Measurements from ENCODE around the gene MYEF2.

MYEF2 gene

DNA sequence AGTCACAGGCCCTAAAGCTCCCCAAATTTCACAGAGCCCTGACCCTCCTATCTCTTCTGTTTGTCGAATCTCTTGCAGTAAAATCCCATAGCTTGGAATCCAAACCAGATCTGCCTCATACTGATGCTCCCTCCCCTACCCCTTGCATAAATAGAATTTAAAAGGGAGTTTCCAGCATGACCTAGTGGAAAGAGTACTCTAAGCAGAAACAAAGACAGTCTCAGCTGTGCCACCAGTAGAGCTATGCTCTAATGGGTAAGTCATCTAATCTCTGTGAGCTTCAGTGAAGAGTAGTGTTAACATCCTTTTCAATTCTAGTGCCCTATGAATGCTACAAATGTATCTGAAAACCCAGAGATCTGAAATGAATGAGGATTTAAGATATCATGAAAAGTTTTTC lies 24.0 kb upstream of the MYEF2 start:
- H3K4me3 ChIP-seq (ENCODE audit: control insufficient read depth, low read depth, low read length): no peak overlapping the region
- no peak for DNase-seq (ENCODE audit: low read depth)
- TF ChIP-seq, protein P1, sequence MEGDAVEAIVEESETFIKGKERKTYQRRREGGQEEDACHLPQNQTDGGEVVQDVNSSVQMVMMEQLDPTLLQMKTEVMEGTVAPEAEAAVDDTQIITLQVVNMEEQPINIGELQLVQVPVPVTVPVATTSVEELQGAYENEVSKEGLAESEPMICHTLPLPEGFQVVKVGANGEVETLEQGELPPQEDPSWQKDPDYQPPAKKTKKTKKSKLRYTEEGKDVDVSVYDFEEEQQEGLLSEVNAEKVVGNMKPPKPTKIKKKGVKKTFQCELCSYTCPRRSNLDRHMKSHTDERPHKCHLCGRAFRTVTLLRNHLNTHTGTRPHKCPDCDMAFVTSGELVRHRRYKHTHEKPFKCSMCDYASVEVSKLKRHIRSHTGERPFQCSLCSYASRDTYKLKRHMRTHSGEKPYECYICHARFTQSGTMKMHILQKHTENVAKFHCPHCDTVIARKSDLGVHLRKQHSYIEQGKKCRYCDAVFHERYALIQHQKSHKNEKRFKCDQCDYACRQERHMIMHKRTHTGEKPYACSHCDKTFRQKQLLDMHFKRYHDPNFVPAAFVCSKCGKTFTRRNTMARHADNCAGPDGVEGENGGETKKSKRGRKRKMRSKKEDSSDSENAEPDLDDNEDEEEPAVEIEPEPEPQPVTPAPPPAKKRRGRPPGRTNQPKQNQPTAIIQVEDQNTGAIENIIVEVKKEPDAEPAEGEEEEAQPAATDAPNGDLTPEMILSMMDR (IDR thresholded peaks at IDR 0.05; ENCODE audit: control insufficient read depth, insufficient read depth, low read depth, low read length, missing control alignments): no peak

- DNase-seq (ENCODE audit: low read depth): no peak
- TF ChIP-seq, protein P1 (IDR thresholded peaks at IDR 0.05; ENCODE audit: control insufficient read depth, insufficient read depth, low read depth, low read length, missing control alignments): no peak
- H3K4me3 ChIP-seq (ENCODE audit: control insufficient read depth, low read depth, low read length): no peak within 1 kb of the TSS
Measured at GRCh38 chr15:48191574-48192225, 13.6 kb upstream of the MYEF2 start, which contains the start of gene CTXN2. Gene CTXN2, plus strand, starts transcription at chr15:48191665. Its CDS starts 9,636 bp downstream, at chr15:48201301.

- TF ChIP-seq, protein P1 (IDR thresholded peaks at IDR 0.05; ENCODE audit: control insufficient read depth, insufficient read depth, low read depth, low read length, missing control alignments): no peak
- DNase-seq (ENCODE audit: low read depth): no peak
- H3K4me3 ChIP-seq (ENCODE audit: control insufficient read depth, low read depth, low read length): no peak overlapping the region
Measured at GRCh38 chr15:48190932-48191573, 13.0 kb upstream of the MYEF2 start.

GRCh38 chr15:48186271-48186670 lies 8.2 kb upstream of the MYEF2 start:
- TF ChIP-seq, protein P1 (IDR thresholded peaks at IDR 0.05; ENCODE audit: control insufficient read depth, insufficient read depth, low read depth, low read length, missing control alignments): no peak
- no peak for DNase-seq (ENCODE audit: low read depth)
- no peak overlapping the region for H3K4me3 ChIP-seq (ENCODE audit: control insufficient read depth, low read depth, low read length)

DNA sequence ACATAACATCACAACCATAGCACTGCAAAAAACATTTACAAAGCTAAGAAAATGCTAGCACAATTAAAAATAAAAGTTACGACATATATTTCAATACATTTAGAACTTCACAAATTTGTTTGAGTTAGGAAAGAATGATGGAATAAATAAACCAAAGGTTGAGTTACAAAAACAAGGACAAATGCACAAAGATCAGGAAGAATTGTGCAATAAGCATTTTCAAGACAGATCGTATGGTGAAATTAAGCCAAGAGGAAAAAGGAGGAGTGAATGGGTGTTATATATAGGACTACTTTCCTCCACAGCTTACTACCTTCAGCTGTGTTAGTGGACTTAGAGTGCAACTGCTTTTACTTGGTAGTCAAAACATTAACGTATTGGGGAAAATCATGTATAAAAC lies 7.4 kb upstream of the MYEF2 start:
- TF ChIP-seq, protein P1 (IDR thresholded peaks at IDR 0.05; ENCODE audit: control insufficient read depth, insufficient read depth, low read depth, low read length, missing control alignments): no peak
- no peak for DNase-seq (ENCODE audit: low read depth)
- no peak overlapping the region for H3K4me3 ChIP-seq (ENCODE audit: control insufficient read depth, low read depth, low read length)

- H3K4me3 ChIP-seq (ENCODE audit: control insufficient read depth, low read depth, low read length): no peak overlapping the region
- no peak for DNase-seq (ENCODE audit: low read depth)
- TF ChIP-seq, protein P1 (IDR thresholded peaks at IDR 0.05; ENCODE audit: control insufficient read depth, insufficient read depth, low read depth, low read length, missing control alignments): no peak
Measured at GRCh38 chr15:48182749-48183148, 4.7 kb upstream of the MYEF2 start.
